CD4-positive, CD25-positive, alpha-beta regulatory T cell (primary cell): ENCODE data around the gene SLC35F3. TPM values are rescaled to one million over a fixed set of nuclear protein-coding genes. Genes with fewer than 3 reads are reported as not detected.

Experiments used
- ATAC-seq, 2 donors: fragments of 150-1000 bp; cut with Tn5 transposase; one replicate each; pipeline ENCODE4 v1.10.0; 2021; ENCODE audit warnings: low read depth in 2 of 2, moderate number of reproducible peaks in 2 of 2, moderate library complexity in 1 of 2
- DNase-seq, 3 donors: peaks; one replicate each; pipeline versions ENCODE4 v3.0.0 to v3.0.0-alpha.2; 2012 to 2022; ENCODE audit warnings: mixed read lengths in 1 of 3
- H3K27ac ChIP-seq: one replicate; pipeline ENCODE4 v1.7.0; 2013; ENCODE audit warnings: mild to moderate bottlenecking, low read length; ENCODE audit not compliant: insufficient read depth, poor library complexity, severe bottlenecking
- H3K27me3 ChIP-seq: one replicate; pipeline ENCODE4 v1.7.0; 2013; ENCODE audit warnings: low read length; ENCODE audit not compliant: control insufficient read depth, insufficient read depth
- H3K36me3 ChIP-seq: one replicate; pipeline ENCODE4 v1.7.0; 2013; ENCODE audit warnings: mild to moderate bottlenecking, low read length, moderate library complexity; ENCODE audit not compliant: control insufficient read depth, insufficient read depth
- H3K4me1 ChIP-seq: 2 replicates; pipeline ENCODE4 v1.7.0; 2013; ENCODE audit warnings: mild to moderate bottlenecking, low read length; ENCODE audit not compliant: insufficient read depth, control insufficient read depth, poor library complexity, severe bottlenecking
- H3K4me3 ChIP-seq: one replicate; pipeline ENCODE4 v1.7.0; 2013; ENCODE audit warnings: low read depth, mild to moderate bottlenecking, low read length, moderate library complexity
- H3K9me3 ChIP-seq, 2 experiments: 1 replicate in 1 of 2; 2 replicates in 1 of 2; pipeline ENCODE4 v1.7.0; 2013; ENCODE audit warnings: low read length in 2 of 2, mild to moderate bottlenecking in 1 of 2, moderate library complexity in 1 of 2; ENCODE audit not compliant: control insufficient read depth in 2 of 2
- H3K27ac Mint-ChIP-seq, 3 donors: one replicate each; pipeline ENCODE4 v1.8.0; 2020 to 2022; ENCODE audit warnings: mild to moderate bottlenecking in 3 of 3, mixed read lengths in 3 of 3, moderate library complexity in 2 of 3
- H3K27me3 Mint-ChIP-seq: one replicate; pipeline ENCODE4 v1.8.0; 2022; ENCODE audit warnings: mild to moderate bottlenecking, mixed read lengths
- H3K36me3 Mint-ChIP-seq: one replicate; pipeline ENCODE4 v1.8.0; 2020; ENCODE audit warnings: mixed read lengths
- H3K4me1 Mint-ChIP-seq, 4 donors: one replicate each; pipeline ENCODE4 v1.8.0; 2020 to 2022; ENCODE audit warnings: mixed read lengths in 4 of 4, mild to moderate bottlenecking in 1 of 4
- H3K4me3 Mint-ChIP-seq, 4 donors: one replicate each; pipeline ENCODE4 v1.8.0; 2020 to 2022; ENCODE audit warnings: mild to moderate bottlenecking in 4 of 4, mixed read lengths in 4 of 4, moderate library complexity in 3 of 4
- H3K9me3 Mint-ChIP-seq, 7 donors: one replicate each; pipeline ENCODE4 v1.8.0; 2020 to 2022; ENCODE audit warnings: mixed read lengths in 7 of 7, mild to moderate bottlenecking in 3 of 7, moderate library complexity in 2 of 7
- polyA plus RNA-seq, 4 donors: library from polyadenylated mRNA; unstranded; fragments of 300-500 nt; fragmentation: Illumina TruSeq; gene quantifications; one replicate each; pipeline ENCODE4 v1.2.3, GENCODE V29; 2021
- total RNA-seq: library from RNA; stranded (reverse); gene quantifications from one replicate; pipeline ENCODE4 v1.2.3, GENCODE V29; 2022

The SLC35F3 gene
- total and polyA plus RNA-seq, 5 donors from 2014 or later, result 0.35 to 1.4 (median 1.3) TPM

- Mint-ChIP-seq H3K36me3 (no peaks in the 10 kb centered on the region), H3K4me1 (no peaks in the 10 kb centered on the region)
Observed at GRCh38 chr1:233912447-233912846, 8.0 kb downstream of the SLC35F3 start.

GRCh38 chr1:233912909-233913308 is 8.4 kb downstream of the SLC35F3 start:
- Histone ChIP-seq H3K27ac (no peak overlapping the region), H3K36me3 (no peaks in the 10 kb centered on the region), H3K4me3 (no peak overlapping the region), H3K9me3 (no peaks in the 10 kb centered on the region), H3K27me3 (no peaks in the 10 kb centered on the region), H3K4me1 (no peaks in the 10 kb centered on the region)
- H3K4me3 Mint-ChIP-seq, result no peak overlapping the region
- no peaks in the 10 kb centered on the region for H3K36me3 Mint-ChIP-seq
- H3K4me1 Mint-ChIP-seq, result no peaks in the 10 kb centered on the region
- peaks cover 25% of the 10 kb centered on the region for H3K27me3 Mint-ChIP-seq
- H3K27ac Mint-ChIP-seq, result no peak overlapping the region
- H3K9me3 Mint-ChIP-seq, result peaks cover 0 to 4% (median 2%) of the 10 kb centered on the region in 7 donors
- DNase-seq (no peak), ATAC-seq (no peak)

More at GRCh38 chr1:233912447-233912846, 8.0 kb downstream of the SLC35F3 start:
- Histone ChIP-seq H3K4me3 (no peak overlapping the region), H3K36me3 (no peaks in the 10 kb centered on the region), H3K4me1 (no peaks in the 10 kb centered on the region), H3K27ac (no peak overlapping the region), H3K27me3 (no peaks in the 10 kb centered on the region), H3K9me3 (no peaks in the 10 kb centered on the region)
- H3K27ac Mint-ChIP-seq, result no peak overlapping the region
- no peak for DNase-seq
- no peak overlapping the region for H3K4me3 Mint-ChIP-seq
- H3K9me3 Mint-ChIP-seq, result peaks cover 0 to 4% (median 2%) of the 10 kb centered on the region in 7 donors
- H3K27me3 Mint-ChIP-seq, result peaks cover 28% of the 10 kb centered on the region
- no peak for ATAC-seq

DNA sequence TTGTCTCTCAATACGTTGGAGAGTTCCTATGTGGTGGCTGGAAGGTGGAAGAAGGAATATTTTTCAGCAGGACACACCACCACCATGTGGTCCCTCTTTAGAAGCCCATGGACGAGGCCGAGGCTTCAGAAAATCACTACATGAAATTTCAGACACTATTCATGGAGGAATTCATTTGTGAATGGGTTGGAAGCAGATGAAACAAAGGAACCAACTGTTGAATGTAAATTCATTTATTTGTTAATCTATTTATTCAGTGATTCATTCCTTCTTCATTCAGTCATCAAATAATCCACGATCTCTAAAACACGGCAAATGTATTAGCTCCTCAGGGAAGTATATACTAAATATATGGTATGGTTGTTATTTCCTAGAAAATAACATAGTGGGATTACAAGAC is 12.2 kb downstream of the SLC35F3 start:
- H3K4me3 Mint-ChIP-seq, result no peak overlapping the region
- H3K27ac Mint-ChIP-seq, result no peak overlapping the region
- no peaks in the 10 kb centered on the region for H3K36me3 ChIP-seq
- no peaks in the 10 kb centered on the region for H3K4me1 ChIP-seq
- no peaks in the 10 kb centered on the region for H3K36me3 Mint-ChIP-seq
- ATAC-seq, result no peak
- no peak overlapping the region for H3K27ac ChIP-seq
- H3K9me3 Mint-ChIP-seq, result peaks cover 0 to 4% (median 2%) of the 10 kb centered on the region in 7 donors
- H3K27me3 Mint-ChIP-seq, result peaks cover 8% of the 10 kb centered on the region
- no peak overlapping the region for H3K4me3 ChIP-seq
- DNase-seq, result no peak
- no peaks in the 10 kb centered on the region for H3K27me3 ChIP-seq
- H3K9me3 ChIP-seq, result no peaks in the 10 kb centered on the region
- H3K4me1 Mint-ChIP-seq, result no peaks in the 10 kb centered on the region

- no peak overlapping the region for H3K4me3 Mint-ChIP-seq
- no peak overlapping the region for H3K27ac Mint-ChIP-seq
- DNase-seq (no peak), ATAC-seq (no peak)
- no peak overlapping the region for H3K27ac ChIP-seq
- no peaks in the 10 kb centered on the region for H3K4me1 ChIP-seq
- H3K4me3 ChIP-seq, result no peak overlapping the region
- no peaks in the 10 kb centered on the region for H3K36me3 ChIP-seq
- H3K27me3 ChIP-seq, result no peaks in the 10 kb centered on the region
- H3K9me3 ChIP-seq, result no peaks in the 10 kb centered on the region
- H3K27me3 Mint-ChIP-seq, result peaks cover 4% of the 10 kb centered on the region
- no peaks in the 10 kb centered on the region for H3K36me3 Mint-ChIP-seq
- H3K4me1 Mint-ChIP-seq, result no peaks in the 10 kb centered on the region
- peaks cover 0 to 8% (median 3%) of the 10 kb centered on the region in 7 donors for H3K9me3 Mint-ChIP-seq
Observed at GRCh38 chr1:233919786-233920185, 15.3 kb downstream of the SLC35F3 start.

DNA sequence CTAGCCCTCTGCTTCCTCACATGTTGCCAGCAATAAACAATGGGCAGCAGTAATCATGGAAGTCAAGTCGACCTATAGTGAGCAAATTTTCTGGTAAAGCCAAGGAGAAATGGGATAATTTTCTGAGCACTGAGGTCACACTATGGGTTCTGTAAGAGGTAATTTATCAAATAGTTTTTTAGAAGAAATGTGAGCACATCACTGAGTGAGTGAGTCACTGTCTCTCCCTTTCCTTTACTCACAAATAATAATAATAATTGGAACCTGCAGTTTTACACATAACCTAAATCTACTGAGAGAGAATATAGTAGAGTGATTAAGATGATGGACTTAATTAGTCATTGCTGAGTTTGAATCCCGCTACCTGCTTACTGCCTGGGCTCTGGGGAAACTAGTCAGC is 23.6 kb downstream of the SLC35F3 start:
- H3K27ac Mint-ChIP-seq, result no peak overlapping the region
- H3K27me3 Mint-ChIP-seq, result peaks cover 7% of the 10 kb centered on the region
- Histone ChIP-seq H3K4me1 (no peaks in the 10 kb centered on the region), H3K9me3 (no peaks in the 10 kb centered on the region), H3K27me3 (no peaks in the 10 kb centered on the region), H3K27ac (no peak overlapping the region), H3K4me3 (no peak overlapping the region), H3K36me3 (no peaks in the 10 kb centered on the region)
- no peaks in the 10 kb centered on the region for H3K4me1 Mint-ChIP-seq
- DNase-seq (no peak), ATAC-seq (no peak)
- no peaks in the 10 kb centered on the region for H3K36me3 Mint-ChIP-seq
- peaks cover 0 to 6% (median 1%) of the 10 kb centered on the region in 7 donors for H3K9me3 Mint-ChIP-seq
- no peak overlapping the region for H3K4me3 Mint-ChIP-seq

GRCh38 chr1:233933339-233933738 is 28.9 kb downstream of the SLC35F3 start:
- H3K9me3 ChIP-seq, result no peaks in the 10 kb centered on the region
- ATAC-seq, result no peak
- H3K9me3 Mint-ChIP-seq, result peaks cover 0 to 6% (median 3%) of the 10 kb centered on the region in 7 donors
- no peaks in the 10 kb centered on the region for H3K27me3 Mint-ChIP-seq
- no peaks in the 10 kb centered on the region for H3K4me1 ChIP-seq
- H3K36me3 Mint-ChIP-seq, result no peaks in the 10 kb centered on the region
- no peak overlapping the region for H3K4me3 ChIP-seq
- H3K36me3 ChIP-seq, result no peaks in the 10 kb centered on the region
- H3K4me3 Mint-ChIP-seq, result no peak overlapping the region
- H3K4me1 Mint-ChIP-seq, result no peaks in the 10 kb centered on the region
- H3K27me3 ChIP-seq, result no peaks in the 10 kb centered on the region
- DNase-seq, result no peak
- H3K27ac Mint-ChIP-seq, result no peak overlapping the region
- H3K27ac ChIP-seq, result no peak overlapping the region

DNA sequence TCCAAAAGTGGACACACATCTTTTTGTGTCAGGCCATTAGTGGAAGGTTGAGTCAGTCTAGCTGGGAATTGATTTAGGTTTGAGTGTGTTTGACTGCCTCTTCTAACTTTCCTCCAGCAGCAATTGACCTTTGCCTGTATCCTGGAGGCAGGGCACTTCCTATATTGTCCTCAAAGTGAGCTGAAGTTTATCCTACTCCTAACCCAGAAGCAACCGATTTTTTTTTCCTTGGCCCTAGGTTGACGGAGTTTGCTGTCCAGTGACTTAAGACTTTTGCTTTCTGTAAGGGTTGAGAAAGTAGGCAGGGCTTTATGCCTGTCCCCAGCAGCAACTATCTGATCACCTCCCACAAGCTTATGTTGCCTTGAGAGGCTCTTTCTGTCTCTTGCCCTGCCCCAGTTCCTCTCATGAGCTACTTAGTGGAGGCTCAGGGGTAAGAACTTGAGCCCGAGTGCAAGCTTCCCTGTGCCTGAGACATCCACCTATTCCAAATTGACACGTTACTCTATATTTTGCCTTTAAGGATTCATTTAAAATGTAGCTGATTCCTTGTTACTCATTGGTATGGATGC is 30.9 kb downstream of the SLC35F3 start:
- Histone ChIP-seq H3K9me3 (no peaks in the 10 kb centered on the region), H3K36me3 (no peaks in the 10 kb centered on the region), H3K4me3 (no peak overlapping the region), H3K4me1 (no peaks in the 10 kb centered on the region), H3K27me3 (peaks cover 3% of the 10 kb centered on the region), H3K27ac (no peak overlapping the region)
- H3K27me3 Mint-ChIP-seq, result no peaks in the 10 kb centered on the region
- H3K4me3 Mint-ChIP-seq, result no peak overlapping the region
- DNase-seq, result no peak
- peaks cover 0 to 4% (median 1%) of the 10 kb centered on the region in 7 donors for H3K9me3 Mint-ChIP-seq
- no peak overlapping the region for H3K27ac Mint-ChIP-seq
- no peak for ATAC-seq
- no peaks in the 10 kb centered on the region for H3K36me3 Mint-ChIP-seq
- H3K4me1 Mint-ChIP-seq, result no peaks in the 10 kb centered on the region

GRCh38 chr1:233936422-233936821 is 31.9 kb downstream of the SLC35F3 start:
- Mint-ChIP-seq H3K27me3 (no peaks in the 10 kb centered on the region), H3K9me3 (peaks cover 0 to 4% (median 1%) of the 10 kb centered on the region in 7 donors), H3K4me1 (no peaks in the 10 kb centered on the region), H3K36me3 (no peaks in the 10 kb centered on the region), H3K27ac (no peak overlapping the region), H3K4me3 (no peak overlapping the region)
- ATAC-seq (no peak), DNase-seq (no peak)
- Histone ChIP-seq H3K27ac (no peak overlapping the region), H3K36me3 (no peaks in the 10 kb centered on the region), H3K4me3 (no peak overlapping the region), H3K9me3 (no peaks in the 10 kb centered on the region), H3K27me3 (peaks cover 3% of the 10 kb centered on the region), H3K4me1 (no peaks in the 10 kb centered on the region)
